Activated CD4-positive, alpha-beta T cell treated with anti-CD3 and anti-CD28 coated beads, Interleukin-2, amount 50 U/mL, for 4 hours (primary cell): ENCODE measurements around the gene KIAA2012.

Source experiments
- DNase-seq, 2 experiments: peaks; one replicate each; pipeline ENCODE4 v3.0.0-alpha.2; 2020

Gene KIAA2012

DNA sequence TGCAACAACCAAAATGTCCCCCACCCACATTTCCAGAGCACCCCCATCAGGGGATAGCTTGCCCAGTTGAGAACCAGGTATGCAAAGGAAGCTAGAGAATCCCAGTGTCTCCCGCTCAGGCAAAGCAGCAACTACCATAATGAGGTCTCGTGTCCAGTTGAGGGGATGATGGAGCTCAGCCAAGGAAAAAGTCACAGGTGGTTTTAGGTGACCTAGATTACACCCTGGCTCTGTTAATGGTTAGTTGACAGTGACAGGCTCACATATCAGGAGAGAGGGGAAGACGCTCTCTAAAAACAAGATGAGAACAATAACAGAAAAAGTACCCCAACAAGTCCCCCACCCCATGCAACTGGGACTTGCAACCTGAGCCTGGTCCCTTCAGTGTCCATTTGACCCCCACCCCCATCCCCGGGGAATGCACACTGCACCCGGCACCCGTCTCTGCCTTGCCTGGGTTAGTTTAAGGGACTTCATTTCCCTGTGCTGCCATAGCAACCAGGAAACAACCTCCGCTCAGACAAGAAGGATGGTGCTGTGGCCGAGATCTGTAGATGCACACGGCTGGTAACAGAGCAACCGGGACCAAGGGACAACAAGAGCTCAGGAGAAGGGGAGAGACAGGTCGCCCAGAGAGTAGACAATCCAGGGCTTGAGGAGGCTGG, at the start of gene KIAA2012:
Gene KIAA2012 (plus strand): TSS at position 519 of the 665 bp plus-strand sequence. CDS start 373 bp downstream, outside the sequence.
- DNase-seq: no peak

DNA sequence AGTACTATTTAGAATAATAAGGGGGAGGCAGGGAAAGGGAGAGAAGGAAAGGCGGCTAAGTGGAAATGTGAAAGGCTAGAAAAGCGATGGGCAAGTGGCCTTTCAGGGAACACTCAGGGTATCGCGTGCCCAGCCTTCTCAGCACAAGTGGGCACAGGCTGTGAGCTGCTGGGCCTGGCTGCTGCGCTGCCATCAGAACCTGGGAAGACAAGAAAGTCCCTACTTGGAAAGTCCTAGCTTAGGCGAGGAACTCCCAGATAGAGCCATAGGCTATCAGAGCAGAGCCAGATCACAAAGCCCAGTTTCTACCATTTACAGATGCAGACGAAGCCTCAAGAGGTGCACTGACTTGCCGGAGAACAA, 49.2 kb upstream of the KIAA2012 start:
- DNase-seq: no peak

DNA sequence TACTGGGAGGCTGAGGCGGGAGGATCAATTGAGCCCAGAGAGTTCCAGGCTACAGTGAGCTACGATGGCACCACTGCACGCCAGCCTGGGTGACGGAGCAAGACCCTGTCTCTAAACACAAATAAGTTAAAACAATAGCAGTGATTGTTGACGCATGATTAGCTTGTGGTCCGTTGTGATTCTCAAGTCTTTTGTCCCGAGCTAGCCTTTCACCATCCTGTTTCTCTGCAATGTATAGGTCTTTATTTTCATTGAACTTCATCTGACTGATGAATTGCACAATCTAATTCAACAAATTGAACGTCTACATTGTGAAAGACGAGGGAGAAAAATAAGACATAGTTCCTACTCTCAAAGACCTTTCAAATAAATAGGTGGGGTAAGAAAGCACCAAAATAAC, 48.2 kb upstream of the KIAA2012 start:
- DNase-seq: no peak

DNA sequence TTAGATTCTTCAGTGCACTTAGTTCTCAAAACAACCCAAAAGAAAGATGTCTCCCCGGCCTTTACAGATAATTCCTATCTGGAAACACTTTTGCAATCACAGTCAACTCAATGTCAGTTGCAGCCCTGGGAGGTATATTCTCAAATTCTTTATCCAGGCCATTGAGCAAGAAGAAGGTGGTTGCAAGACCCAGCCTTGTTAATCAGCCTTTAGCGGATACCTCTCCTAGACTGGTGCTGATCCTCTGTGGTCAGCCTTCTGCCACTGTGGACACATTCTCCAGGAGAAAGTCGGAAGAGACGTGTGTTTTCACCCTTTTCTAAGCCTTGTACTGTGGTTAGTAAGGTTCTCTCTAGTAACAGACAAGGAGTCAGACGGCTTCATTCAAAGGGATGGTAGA, 47.2 kb upstream of the KIAA2012 start:
- no peak for DNase-seq

- no peak for DNase-seq
Measured at GRCh38 chr2:202026507-202026906, 46.5 kb upstream of the KIAA2012 start.

DNA sequence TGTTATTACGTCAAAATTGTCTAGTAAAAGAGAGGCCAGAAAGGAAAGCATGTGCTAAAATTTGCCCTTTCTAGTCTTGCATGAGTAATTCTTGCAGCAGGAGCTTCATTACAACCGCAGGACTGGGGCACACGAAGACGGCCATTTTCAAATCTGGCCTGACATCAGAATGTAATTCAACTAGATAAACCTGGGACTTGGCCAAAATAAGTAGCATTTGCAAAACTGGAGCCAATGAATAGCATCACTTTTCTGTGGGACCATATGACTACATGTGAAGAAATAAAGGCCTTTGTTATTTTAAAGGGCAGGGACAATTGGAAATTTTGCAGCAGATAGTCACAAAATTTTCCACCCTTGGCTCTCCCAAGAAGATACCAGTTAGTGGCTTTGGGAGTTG, 42.4 kb upstream of the KIAA2012 start:
- DNase-seq: no peak

DNA sequence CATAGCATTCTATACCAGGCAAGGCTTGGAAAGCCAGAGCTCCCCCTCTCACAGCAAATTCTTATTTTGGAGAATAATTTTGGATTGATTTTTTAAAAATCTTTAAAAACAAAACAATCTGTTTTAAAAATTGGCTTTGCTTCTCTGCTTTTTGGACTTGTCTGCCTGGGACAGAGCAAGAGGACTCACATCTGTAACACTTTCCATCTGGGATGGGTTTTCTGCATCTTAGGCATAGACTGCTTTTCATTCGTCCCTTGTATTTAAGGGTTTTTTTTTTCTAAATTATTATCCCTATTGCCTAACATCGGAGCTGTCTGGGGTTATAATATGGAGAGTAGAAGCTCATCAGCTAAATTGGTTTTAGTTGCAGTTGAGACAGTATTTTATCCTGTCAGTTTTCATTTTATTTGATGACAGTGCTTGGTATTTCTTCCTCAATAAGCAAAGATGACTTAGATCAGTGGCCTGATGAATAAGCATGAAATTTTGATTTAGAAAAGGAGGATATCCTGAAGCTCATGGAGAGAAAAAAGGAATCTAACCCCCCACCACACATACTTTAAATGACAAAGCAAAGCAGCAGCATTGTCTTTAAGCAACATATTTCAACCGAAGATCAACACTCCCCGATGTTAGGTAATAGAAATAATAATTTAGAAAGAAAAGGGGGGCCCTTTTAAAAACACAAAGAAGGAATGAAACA, 41.7 kb upstream of the KIAA2012 start:
- no peak for DNase-seq

DNA sequence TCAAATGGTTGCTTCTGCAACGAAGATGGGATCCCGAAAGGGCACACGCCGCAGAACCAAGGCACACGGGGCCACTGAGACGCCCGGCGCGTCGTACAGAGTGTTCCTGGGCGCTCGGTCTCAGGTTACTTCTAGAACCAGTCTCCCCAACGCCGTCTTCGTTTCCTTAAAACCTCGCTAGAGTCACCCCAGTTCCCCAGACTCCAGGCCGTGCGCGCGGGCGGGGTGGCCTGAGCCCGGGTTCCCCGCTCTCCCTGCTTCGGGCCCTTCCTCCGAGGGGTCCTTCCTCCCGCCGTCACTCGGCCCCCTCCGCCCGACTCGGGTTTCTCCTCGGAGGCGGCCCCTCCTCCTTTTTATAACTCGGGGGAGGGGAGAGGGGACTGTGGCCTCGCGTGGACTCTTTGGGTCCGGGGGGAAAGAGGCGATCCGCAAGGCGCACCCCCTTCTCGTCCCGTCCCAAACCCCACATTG, 40.2 kb upstream of the KIAA2012 start:
- DNase-seq: peak in 1 of 2 experiments; percentile 17

- peak; percentile 77 to 80 for DNase-seq
Measured at GRCh38 chr2:202033317-202034248, 39.5 kb upstream of the KIAA2012 start, which contains the start of gene FZD7. Gene FZD7 (plus strand): TSS chr2:202033855. CDS start chr2:202034648, 793 bp downstream.

DNA sequence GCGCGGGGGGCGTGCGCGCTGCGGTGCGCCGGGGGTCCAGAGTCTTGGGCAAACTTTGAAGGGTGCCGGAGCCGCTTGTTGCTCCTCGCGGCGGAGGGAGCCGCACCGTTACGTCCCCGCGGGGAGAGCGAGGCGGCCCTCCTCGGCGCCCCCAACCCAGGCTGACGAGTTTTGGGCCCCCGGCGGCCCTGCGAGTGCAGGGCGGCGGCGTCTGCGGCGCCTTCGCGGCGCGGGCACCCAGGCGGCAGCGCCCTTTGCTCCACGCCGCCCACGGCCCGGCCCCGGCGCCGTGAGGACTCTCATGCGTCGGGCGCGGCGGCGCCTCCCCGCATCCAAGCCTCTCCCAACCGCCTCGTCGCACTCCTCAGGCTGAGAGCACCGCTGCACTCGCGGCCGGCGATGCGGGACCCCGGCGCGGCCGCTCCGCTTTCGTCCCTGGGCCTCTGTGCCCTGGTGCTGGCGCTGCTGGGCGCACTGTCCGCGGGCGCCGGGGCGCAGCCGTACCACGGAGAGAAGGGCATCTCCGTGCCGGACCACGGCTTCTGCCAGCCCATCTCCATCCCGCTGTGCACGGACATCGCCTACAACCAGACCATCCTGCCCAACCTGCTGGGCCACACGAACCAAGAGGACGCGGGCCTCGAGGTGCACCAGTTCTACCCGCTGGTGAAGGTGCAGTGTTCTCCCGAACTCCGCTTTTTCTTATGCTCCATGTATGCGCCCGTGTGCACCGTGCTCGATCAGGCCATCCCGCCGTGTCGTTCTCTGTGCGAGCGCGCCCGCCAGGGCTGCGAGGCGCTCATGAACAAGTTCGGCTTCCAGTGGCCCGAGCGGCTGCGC, 38.6 kb upstream of the KIAA2012 start:
- DNase-seq: peak in 1 of 2 experiments; percentile 14

DNA sequence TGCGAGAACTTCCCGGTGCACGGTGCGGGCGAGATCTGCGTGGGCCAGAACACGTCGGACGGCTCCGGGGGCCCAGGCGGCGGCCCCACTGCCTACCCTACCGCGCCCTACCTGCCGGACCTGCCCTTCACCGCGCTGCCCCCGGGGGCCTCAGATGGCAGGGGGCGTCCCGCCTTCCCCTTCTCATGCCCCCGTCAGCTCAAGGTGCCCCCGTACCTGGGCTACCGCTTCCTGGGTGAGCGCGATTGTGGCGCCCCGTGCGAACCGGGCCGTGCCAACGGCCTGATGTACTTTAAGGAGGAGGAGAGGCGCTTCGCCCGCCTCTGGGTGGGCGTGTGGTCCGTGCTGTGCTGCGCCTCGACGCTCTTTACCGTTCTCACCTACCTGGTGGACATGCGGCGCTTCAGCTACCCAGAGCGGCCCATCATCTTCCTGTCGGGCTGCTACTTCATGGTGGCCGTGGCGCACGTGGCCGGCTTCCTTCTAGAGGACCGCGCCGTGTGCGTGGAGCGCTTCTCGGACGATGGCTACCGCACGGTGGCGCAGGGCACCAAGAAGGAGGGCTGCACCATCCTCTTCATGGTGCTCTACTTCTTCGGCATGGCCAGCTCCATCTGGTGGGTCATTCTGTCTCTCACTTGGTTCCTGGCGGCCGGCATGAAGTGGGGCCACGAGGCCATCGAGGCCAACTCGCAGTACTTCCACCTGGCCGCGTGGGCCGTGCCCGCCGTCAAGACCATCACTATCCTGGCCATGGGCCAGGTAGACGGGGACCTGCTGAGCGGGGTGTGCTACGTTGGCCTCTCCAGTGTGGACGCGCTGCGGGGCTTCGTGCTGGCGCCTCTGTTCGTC, 37.7 kb upstream of the KIAA2012 start:
- DNase-seq: no peak

GRCh38 chr2:202035941-202036372, 37.1 kb upstream of the KIAA2012 start:
- no peak for DNase-seq

- no peak for DNase-seq
Measured at GRCh38 chr2:202036601-202037037, 36.4 kb upstream of the KIAA2012 start.

GRCh38 chr2:202037086-202037485, 36.0 kb upstream of the KIAA2012 start:
- DNase-seq: no peak

GRCh38 chr2:202038471-202039277, 34.4 kb upstream of the KIAA2012 start:
- DNase-seq: no peak

- no peak for DNase-seq
Measured at GRCh38 chr2:202039278-202040078, 33.6 kb upstream of the KIAA2012 start.

DNA sequence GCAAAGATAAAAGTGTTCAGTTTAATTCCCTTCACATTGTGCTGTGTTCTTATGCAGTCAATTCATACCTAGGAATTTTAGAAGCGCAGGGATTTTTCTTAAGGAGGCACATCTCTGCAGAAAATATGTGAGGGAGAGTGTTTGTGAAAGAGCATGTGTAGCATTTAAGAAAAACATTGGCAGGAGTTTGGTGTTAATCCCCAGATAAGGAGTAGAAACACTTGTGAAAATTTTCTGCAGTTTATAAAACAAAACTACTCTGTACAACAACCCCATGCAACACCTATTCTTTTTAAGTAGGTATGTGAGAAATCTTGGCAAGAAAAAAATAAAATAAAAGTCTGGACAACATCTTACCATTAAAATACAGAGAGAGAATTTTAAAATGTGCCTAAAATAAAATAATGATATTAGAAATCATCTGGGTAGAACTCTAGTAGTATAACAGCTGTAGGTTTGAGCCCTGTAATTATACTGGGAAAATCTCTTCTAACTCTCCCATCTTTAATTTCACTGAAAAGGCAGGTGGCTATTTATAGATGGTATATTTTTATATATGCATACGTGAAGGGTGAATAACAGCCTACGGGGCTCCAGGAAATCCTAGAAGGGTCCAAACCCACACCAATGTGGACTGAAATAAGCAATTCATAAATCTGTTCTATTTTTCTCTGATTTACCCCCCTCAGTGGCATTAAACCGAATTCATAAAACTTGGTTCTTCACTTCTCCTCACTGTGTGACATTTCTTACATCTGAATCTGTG, 32.8 kb upstream of the KIAA2012 start:
- no peak for DNase-seq

DNA sequence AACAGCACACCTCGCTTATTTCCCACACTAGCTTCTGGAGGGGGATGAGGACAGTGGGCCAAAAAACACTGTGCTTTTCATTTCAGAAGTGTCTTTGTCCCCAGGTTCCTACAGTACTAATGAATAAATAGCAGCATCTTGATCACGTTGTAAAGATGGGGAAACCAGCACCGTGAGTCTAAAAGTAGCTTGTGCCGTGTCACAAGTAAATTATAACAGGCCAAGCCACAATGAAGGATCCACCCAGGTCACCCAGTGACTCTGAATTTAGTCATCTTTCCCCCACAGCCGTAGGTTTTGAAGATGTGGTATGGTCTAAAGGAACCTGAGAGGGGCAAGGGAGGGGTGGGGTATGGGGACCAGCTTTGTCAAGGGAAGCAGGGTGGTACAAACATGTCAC, 30.6 kb upstream of the KIAA2012 start:
- no peak for DNase-seq

DNA sequence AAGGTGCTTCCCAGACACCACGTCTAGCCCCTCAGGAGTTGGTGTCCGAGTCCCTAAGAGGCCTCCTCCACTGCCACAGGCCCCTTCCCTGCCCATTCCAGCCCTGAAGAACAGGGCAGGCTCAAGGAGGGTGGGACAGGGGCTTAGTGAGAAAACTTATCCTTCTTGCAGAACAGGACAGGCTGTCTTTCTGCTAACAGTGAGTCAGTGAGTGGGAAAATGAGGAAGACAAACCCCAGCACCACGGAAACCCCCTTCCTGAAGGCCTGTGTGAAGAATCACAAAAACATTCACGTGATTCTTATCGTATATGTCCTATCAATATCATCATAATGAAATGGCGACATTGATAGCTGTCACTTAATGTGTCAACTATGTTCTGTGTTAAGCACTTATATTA, 29.6 kb upstream of the KIAA2012 start:
- no peak for DNase-seq
